ENCODE data around the gene IQCK.

GRCh38 chr16:19677402-19677801 is 40.7 kb upstream of the IQCK start:
- TF ChIP-seq, protein P1, sequence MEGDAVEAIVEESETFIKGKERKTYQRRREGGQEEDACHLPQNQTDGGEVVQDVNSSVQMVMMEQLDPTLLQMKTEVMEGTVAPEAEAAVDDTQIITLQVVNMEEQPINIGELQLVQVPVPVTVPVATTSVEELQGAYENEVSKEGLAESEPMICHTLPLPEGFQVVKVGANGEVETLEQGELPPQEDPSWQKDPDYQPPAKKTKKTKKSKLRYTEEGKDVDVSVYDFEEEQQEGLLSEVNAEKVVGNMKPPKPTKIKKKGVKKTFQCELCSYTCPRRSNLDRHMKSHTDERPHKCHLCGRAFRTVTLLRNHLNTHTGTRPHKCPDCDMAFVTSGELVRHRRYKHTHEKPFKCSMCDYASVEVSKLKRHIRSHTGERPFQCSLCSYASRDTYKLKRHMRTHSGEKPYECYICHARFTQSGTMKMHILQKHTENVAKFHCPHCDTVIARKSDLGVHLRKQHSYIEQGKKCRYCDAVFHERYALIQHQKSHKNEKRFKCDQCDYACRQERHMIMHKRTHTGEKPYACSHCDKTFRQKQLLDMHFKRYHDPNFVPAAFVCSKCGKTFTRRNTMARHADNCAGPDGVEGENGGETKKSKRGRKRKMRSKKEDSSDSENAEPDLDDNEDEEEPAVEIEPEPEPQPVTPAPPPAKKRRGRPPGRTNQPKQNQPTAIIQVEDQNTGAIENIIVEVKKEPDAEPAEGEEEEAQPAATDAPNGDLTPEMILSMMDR (IDR thresholded peaks at IDR 0.05; ENCODE audit: poor library complexity): no peak
- TF ChIP-seq EZH2 (IDR thresholded peaks at IDR 0.05; ENCODE audit: borderline replicate concordance) (no peak), EZH2phosphoT487 (IDR thresholded peaks at IDR 0.05; ENCODE audit: low read depth, severe bottlenecking, unreplicated experiment) (no peak)

All from hepatocyte (in vitro differentiated cells).